Endodermal cell (in vitro differentiated cells): ENCODE results near the gene SLC38A3. TPM values are rescaled to one million over a fixed set of nuclear protein-coding genes. Genes with fewer than 3 reads are reported as not detected.
A peak's percentile ranks its signal among the peaks of the same experiment; 100 is the strongest.

Experiments
- DNase-seq: peaks from one replicate; pipeline ENCODE4 v3.0.0-alpha.2; 2017
- H3K27ac ChIP-seq: 2 replicates; pipeline ENCODE4 v1.5.1; 2013; ENCODE audit warnings: mild to moderate bottlenecking, low read depth, low read length, moderate library complexity
- H3K27me3 ChIP-seq: 2 replicates; pipeline ENCODE4 v1.6.1; 2013; ENCODE audit warnings: mild to moderate bottlenecking, low read length, moderate library complexity; ENCODE audit not compliant: insufficient read depth, control insufficient read depth, poor library complexity, severe bottlenecking
- H3K36me3 ChIP-seq: 2 replicates; pipeline ENCODE4 v1.7.0; 2013; ENCODE audit warnings: mild to moderate bottlenecking, low read length, moderate library complexity; ENCODE audit not compliant: control insufficient read depth, insufficient read depth
- H3K4me1 ChIP-seq: one replicate; pipeline ENCODE4 v1.7.0; 2013; ENCODE audit warnings: low read length; ENCODE audit not compliant: control insufficient read depth, insufficient read depth
- H3K4me3 ChIP-seq: 2 replicates; pipeline ENCODE4 v1.5.1; 2013; ENCODE audit warnings: mild to moderate bottlenecking, low read length, moderate library complexity
- H3K9ac ChIP-seq: 2 replicates; pipeline ENCODE4 v1.6.1; 2013; ENCODE audit warnings: mild to moderate bottlenecking, low read length, moderate library complexity; ENCODE audit not compliant: poor library complexity, severe bottlenecking; ENCODE audit errors: extremely low read depth
- H3K9me3 ChIP-seq: 2 replicates; pipeline ENCODE4 v1.6.1; 2013; ENCODE audit warnings: mild to moderate bottlenecking, low read length, moderate library complexity; ENCODE audit not compliant: control insufficient read depth
- H3K27ac Mint-ChIP-seq: 2 replicates; pipeline ENCODE4 v1.8.0; 2020; ENCODE audit warnings: mixed read lengths
- H3K27me3 Mint-ChIP-seq: 2 replicates; pipeline ENCODE4 v1.8.0; 2021; ENCODE audit warnings: mild to moderate bottlenecking, mixed read lengths; ENCODE audit not compliant: insufficient read depth
- H3K36me3 Mint-ChIP-seq: 2 replicates; pipeline ENCODE4 v1.8.0; 2020; ENCODE audit warnings: low read depth, mixed read lengths
- H3K4me1 Mint-ChIP-seq: 2 replicates; pipeline ENCODE4 v1.8.0; 2020; ENCODE audit warnings: mixed read lengths
- H3K4me3 Mint-ChIP-seq: 2 replicates; pipeline ENCODE4 v1.8.0; 2020; ENCODE audit warnings: mild to moderate bottlenecking, moderate library complexity, mixed read lengths
- H3K9me3 Mint-ChIP-seq: 2 replicates; pipeline ENCODE4 v1.8.0; 2020; ENCODE audit warnings: mild to moderate bottlenecking, mixed read lengths
- WGBS, 2 experiments: methylation state at CpG; one replicate each; pipeline versions ENCODE4 v1.1.5 to v1.1.7; 2013; ENCODE audit warnings: missing lambda C conversion rate in 2 of 2, mixed read lengths in 1 of 2; ENCODE audit not compliant: insufficient coverage in 1 of 2, insufficient read length in 1 of 2; 5-methylcytosine and 5-hydroxymethylcytosine counted together
- microRNA-seq: library from miRNA; unstranded; fragments of <30 nt; microRNA quantifications from one replicate; pipeline ENCODE4 v1.2.0, GENCODE V29; 2020; ENCODE audit warnings: borderline microRNAs expressed
- total RNA-seq, 2 donors: library from RNA; stranded (reverse); fragmentation: NEBNext Ultra II Directional in 1 of 2; extraction: Animal tissue kit (Norgen Biotek cat#: 25700) in 1 of 2; gene quantifications; 2 replicates in 1 of 2; 3 replicates in 1 of 2; pipeline ENCODE4 v1.2.1, GENCODE V29; 2021
- TF ChIP-seq, protein P1 (sequence below): fragments of 200-600 bp; sonication (generic); conservative IDR thresholded peaks from 2 replicates; pipeline ENCODE4 v1.5.0; 2021; ENCODE audit warnings: antibody characterized with exemption, mild to moderate bottlenecking

Gene SLC38A3
- total RNA-seq, 2 donors from 2014 or later = 1.5 to 1.9 TPM

DNA sequence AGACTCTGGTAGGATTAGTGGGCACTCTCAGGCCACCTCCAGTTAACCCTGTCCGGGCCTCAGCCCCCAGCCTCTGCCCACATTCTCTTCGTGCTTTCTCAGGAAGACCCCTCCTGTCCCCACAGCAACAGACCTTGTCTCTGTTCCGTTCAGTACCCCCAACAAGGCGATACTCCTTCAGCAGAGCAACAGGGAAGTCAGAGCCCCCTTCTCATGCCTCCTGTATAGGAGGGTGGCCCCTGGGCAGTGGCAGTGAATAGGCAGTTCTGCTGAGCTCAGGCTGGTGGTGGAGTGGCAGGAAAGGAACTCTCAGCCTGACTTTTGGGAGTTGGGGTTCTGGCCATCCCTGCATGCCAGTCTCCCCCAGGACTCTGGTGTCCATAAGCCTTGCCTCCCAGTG is 64.4 kb downstream of the SLC38A3 start:
- peaks cover 9% of the 10 kb centered on the region for H3K4me1 ChIP-seq
- Mint-ChIP-seq H3K9me3 (no peaks in the 10 kb centered on the region), H3K27ac (peak overlapping the region; percentile 26), H3K4me1 (peaks cover 22% of the 10 kb centered on the region), H3K36me3 (no peaks in the 10 kb centered on the region), H3K27me3 (peaks cover 25% of the 10 kb centered on the region), H3K4me3 (no peak overlapping the region)
- peaks cover 16% of the 10 kb centered on the region for H3K27me3 ChIP-seq
- H3K27ac ChIP-seq = peak overlapping the region; percentile 16
- TF ChIP-seq, protein P1, sequence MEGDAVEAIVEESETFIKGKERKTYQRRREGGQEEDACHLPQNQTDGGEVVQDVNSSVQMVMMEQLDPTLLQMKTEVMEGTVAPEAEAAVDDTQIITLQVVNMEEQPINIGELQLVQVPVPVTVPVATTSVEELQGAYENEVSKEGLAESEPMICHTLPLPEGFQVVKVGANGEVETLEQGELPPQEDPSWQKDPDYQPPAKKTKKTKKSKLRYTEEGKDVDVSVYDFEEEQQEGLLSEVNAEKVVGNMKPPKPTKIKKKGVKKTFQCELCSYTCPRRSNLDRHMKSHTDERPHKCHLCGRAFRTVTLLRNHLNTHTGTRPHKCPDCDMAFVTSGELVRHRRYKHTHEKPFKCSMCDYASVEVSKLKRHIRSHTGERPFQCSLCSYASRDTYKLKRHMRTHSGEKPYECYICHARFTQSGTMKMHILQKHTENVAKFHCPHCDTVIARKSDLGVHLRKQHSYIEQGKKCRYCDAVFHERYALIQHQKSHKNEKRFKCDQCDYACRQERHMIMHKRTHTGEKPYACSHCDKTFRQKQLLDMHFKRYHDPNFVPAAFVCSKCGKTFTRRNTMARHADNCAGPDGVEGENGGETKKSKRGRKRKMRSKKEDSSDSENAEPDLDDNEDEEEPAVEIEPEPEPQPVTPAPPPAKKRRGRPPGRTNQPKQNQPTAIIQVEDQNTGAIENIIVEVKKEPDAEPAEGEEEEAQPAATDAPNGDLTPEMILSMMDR = no peak
- DNase-seq = no peak
- H3K4me3 ChIP-seq = no peak overlapping the region
- no peak overlapping the region for H3K9ac ChIP-seq
- H3K9me3 ChIP-seq = no peaks in the 10 kb centered on the region
- H3K36me3 ChIP-seq = no peaks in the 10 kb centered on the region
- WGBS, 2 experiments = 80 to 82% methylated on average over 4 of the region's 4 CpGs

DNA sequence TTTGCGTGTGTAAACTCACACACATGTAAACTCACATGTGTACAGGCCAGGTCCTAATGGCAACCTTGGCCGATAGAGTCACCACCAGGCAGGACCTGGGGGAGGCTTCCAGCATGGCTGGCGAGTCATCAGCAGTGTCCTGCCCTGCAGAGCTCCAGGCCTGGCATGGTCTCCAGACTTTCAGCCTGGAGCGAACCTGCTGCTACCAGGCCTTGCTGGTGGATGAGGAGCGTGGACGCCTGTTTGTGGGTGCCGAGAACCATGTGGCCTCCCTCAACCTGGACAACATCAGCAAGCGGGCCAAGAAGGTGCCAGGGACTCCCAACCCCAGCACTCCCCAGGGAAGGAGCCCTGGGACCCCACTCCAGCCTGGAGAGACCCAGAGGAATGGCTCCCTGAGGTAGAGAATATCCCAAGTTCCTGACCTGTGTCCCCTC is 64.9 kb downstream of the SLC38A3 start:
- no peak overlapping the region for H3K4me3 ChIP-seq
- H3K4me3 Mint-ChIP-seq = no peak overlapping the region
- H3K36me3 ChIP-seq = no peaks in the 10 kb centered on the region
- H3K4me1 ChIP-seq = peaks cover 7% of the 10 kb centered on the region
- no peak overlapping the region for H3K27ac ChIP-seq
- peaks cover 20% of the 10 kb centered on the region for H3K4me1 Mint-ChIP-seq
- H3K9me3 Mint-ChIP-seq = no peaks in the 10 kb centered on the region
- peaks cover 21% of the 10 kb centered on the region for H3K27me3 ChIP-seq
- 92 to 97% methylated on average over 7 to 8 of the region's 8 CpGs for WGBS, 2 experiments
- peaks cover 30% of the 10 kb centered on the region for H3K27me3 Mint-ChIP-seq
- TF ChIP-seq, protein P1 = no peak
- H3K9me3 ChIP-seq = no peaks in the 10 kb centered on the region
- no peaks in the 10 kb centered on the region for H3K36me3 Mint-ChIP-seq
- no peak overlapping the region for H3K27ac Mint-ChIP-seq
- no peak overlapping the region for H3K9ac ChIP-seq
- DNase-seq = no peak

DNA sequence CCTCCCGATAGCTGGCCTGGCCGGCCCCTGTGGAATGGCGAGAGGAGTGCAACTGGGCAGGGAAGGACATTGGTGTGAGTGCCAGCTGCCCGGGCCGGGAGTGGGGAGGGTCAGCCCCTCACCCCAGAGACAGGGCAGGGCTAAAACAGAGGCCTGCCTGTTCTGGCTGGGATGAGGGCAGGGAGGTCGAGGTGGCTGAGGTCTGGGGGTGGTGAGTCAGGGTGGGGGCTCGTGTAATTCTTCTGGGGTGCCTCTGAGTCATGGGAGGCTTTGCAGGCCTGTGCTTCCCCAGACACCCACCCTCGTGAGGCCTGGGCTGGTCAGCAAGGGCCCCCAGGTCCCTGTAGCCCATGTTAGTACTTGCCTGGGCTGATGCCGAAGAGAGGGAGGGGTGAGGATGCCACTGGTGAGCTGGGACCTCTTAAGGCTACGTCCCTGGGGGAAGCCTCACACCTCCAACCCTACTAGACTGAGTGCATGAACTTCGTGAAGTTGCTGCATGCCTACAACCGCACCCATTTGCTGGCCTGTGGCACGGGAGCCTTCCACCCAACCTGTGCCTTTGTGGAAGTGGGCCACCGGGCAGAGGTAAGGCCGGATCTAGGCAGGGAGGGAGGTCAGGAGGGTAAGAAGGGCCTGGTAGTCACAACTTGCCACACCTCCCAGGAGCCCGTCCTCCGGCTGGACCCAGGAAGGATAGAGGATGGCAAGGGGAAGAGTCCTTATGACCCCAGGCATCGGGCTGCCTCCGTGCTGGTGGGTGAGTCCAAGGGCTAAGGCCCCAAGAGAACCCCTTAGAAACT is 65.6 kb downstream of the SLC38A3 start:
- no peak overlapping the region for H3K27ac Mint-ChIP-seq
- H3K27me3 ChIP-seq = peaks cover 27% of the 10 kb centered on the region
- H3K27me3 Mint-ChIP-seq = peaks cover 37% of the 10 kb centered on the region
- no peaks in the 10 kb centered on the region for H3K36me3 Mint-ChIP-seq
- H3K9me3 Mint-ChIP-seq = peaks cover 3% of the 10 kb centered on the region
- H3K36me3 ChIP-seq = no peaks in the 10 kb centered on the region
- TF ChIP-seq, protein P1 = no peak
- no peak overlapping the region for H3K4me3 Mint-ChIP-seq
- peaks cover 19% of the 10 kb centered on the region for H3K4me1 Mint-ChIP-seq
- DNase-seq = no peak
- H3K27ac ChIP-seq = no peak overlapping the region
- no peak overlapping the region for H3K4me3 ChIP-seq
- peaks cover 3% of the 10 kb centered on the region for H3K4me1 ChIP-seq
- H3K9ac ChIP-seq = no peak overlapping the region
- H3K9me3 ChIP-seq = no peaks in the 10 kb centered on the region
- 93 to 100% methylated on average over 6 to 19 of the region's 19 CpGs for WGBS, 2 experiments

Small RNAs within 50 kb of the gene (microRNA-seq; reads per million reads assigned to microRNA genes)
- gene MIR566 (not detected), gene MIR5787 (not detected)

Other genes with a start within 250 kb of the SLC38A3 start
- 100 to 1,000 TPM; 153 to 166 TPM for gene RBM5, start 116.4 kb upstream of the SLC38A3 start, total RNA-seq
- gene SEMA3F, start 49.9 kb upstream of the SLC38A3 start, total RNA-seq = 10 to 100 TPM; 44.8 to 63.2 TPM
- gene GNAT1, start 13.7 kb upstream of the SLC38A3 start, total RNA-seq = 1 to 10 TPM in 1 of 2 donors, under 1 TPM in 1; 0.42 to 1.2 TPM
- 100 to 1,000 TPM; 243 to 278 TPM for gene GNAI2, start 30.9 kb downstream of the SLC38A3 start, total RNA-seq
- 10 to 100 TPM in 1 of 2 donors, 1 to 10 TPM in 1; 6.5 to 10.3 TPM for gene SEMA3B, start 63.9 kb downstream of the SLC38A3 start, total RNA-seq
- gene LSMEM2, start 73.8 kb downstream of the SLC38A3 start, total RNA-seq = not detected
- gene IFRD2, start 87.2 kb downstream of the SLC38A3 start, total RNA-seq = 10 to 100 TPM; 56.6 to 70.9 TPM
- 1 to 10 TPM; 2.6 to 3.3 TPM for gene HYAL3, start 94.1 kb downstream of the SLC38A3 start, total RNA-seq
- gene NAA80, start 94.1 kb downstream of the SLC38A3 start, total RNA-seq = 10 to 100 TPM in 1 of 2 donors, 1 to 10 TPM in 1; 9.7 to 12.8 TPM
- gene HYAL1, start 98.3 kb downstream of the SLC38A3 start, total RNA-seq = 1 to 10 TPM in 1 of 2 donors, under 1 TPM in 1; 0.92 to 1.8 TPM
- 10 to 100 TPM; 55.3 to 61.1 TPM for gene HYAL2, start 117.5 kb downstream of the SLC38A3 start, total RNA-seq
- gene TUSC2, start 123.0 kb downstream of the SLC38A3 start, total RNA-seq = 10 to 100 TPM; 23.5 to 28.1 TPM
- gene RASSF1, start 135.6 kb downstream of the SLC38A3 start, total RNA-seq = 10 to 100 TPM in 1 of 2 donors, 1 to 10 TPM in 1; 9.4 to 17.2 TPM
- 1 to 10 TPM in 1 of 2 donors, under 1 TPM in 1; 0.22 to 1.4 TPM for gene ZMYND10, start 140.5 kb downstream of the SLC38A3 start, total RNA-seq
- gene NPRL2, start 145.5 kb downstream of the SLC38A3 start, total RNA-seq = 10 to 100 TPM; 21.8 TPM
- 10 to 100 TPM in 1 of 2 donors, 1 to 10 TPM in 1; 8.5 to 14.6 TPM for gene CYB561D2, start 145.6 kb downstream of the SLC38A3 start, total RNA-seq
- 10 to 100 TPM; 30.1 to 32.2 TPM for gene TMEM115, start 154.2 kb downstream of the SLC38A3 start, total RNA-seq